ENCODE measurements around the gene GRIPAP1. TPM values are rescaled to one million over a fixed set of nuclear protein-coding genes. Genes with fewer than 3 reads are reported as not detected.

Gene GRIPAP1
- total and polyA plus RNA-seq, 2 donors (not counting 3 experiments of a cell fraction or from before 2014, with no cell fraction given): 25.3 to 49.4 TPM

DNA sequence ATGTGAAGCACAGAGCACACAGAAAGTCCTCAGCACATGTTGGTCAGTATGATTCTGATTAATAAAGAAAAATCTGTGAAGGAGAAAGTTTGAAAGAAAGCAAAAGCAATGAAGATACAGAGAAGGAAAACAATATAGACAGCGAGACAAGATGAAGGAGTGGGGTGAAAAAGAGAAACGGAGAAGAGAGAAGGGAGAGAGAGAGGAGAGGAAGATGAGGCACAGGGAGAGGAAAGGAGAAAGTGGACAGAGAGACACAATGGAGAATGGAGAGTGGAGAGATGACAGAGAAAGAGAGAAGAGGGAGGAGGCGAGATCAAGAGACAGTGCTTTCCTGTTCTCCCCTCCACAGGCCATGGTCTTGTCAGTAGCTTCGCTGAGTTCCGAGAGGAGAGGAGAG is 26.5 kb downstream of the GRIPAP1 start:
- dilution Hi-C loops (cut with MboI; ENCODE audit: extremely low pct_ligation_motif_present, low sequenced_read_pairs): no loop called here
- intact Hi-C loops (cut with micrococcal nuclease): no loop called here
- H3K36me3 ChIP-seq (ENCODE audit: control insufficient read depth in 2 of 2, extremely low read depth in 1 of 2, insufficient read depth in 2 of 2, low read length in 2 of 2): peaks cover 0 to 19% of the 10 kb centered on the region in 2 experiments
- no peaks in the 10 kb centered on the region for H4K20me1 ChIP-seq (replicated peaks; ENCODE audit: control insufficient read depth, extremely low read depth, insufficient read depth, low read length)
- H2AFZ ChIP-seq (ENCODE audit: low read depth, low read length): no peak overlapping the region
- no peaks in the 10 kb centered on the region for H3K79me2 ChIP-seq (ENCODE audit: control insufficient read depth, insufficient read depth, low read length)
- no peaks in the 10 kb centered on the region for H3K9me3 ChIP-seq (replicated peaks; ENCODE audit: control insufficient read depth, insufficient read depth, low read length)
- no peak overlapping the region for H3K9ac ChIP-seq (replicated peaks; ENCODE audit: extremely low read depth, insufficient read depth, low read length)
- no peaks in the 10 kb centered on the region for H3K9me1 ChIP-seq (replicated peaks; ENCODE audit: control insufficient read depth, extremely low read depth, insufficient read depth, low read length)
- no peaks in the 10 kb centered on the region for H3K27me3 ChIP-seq (ENCODE audit: control insufficient read depth in 2 of 2, insufficient read depth in 2 of 2, low read length in 2 of 2)
- no TSS peak for BruUV-seq (replicated peaks)
- H3K4me3 ChIP-seq (replicated peaks in 1 of 3; ENCODE audit: insufficient read depth in 1 of 3, low read depth in 1 of 3, low read length in 3 of 3): no peak overlapping the region
- FAIRE-seq (no peak), DNase-seq (ENCODE audit: low read depth, low spot score) (no peak)
- CTCF ChIA-PET: no interaction called here
- POLR2A ChIA-PET: no interaction called here
- no peak for TF ChIP-seq GATA2 (IDR thresholded peaks at IDR 0.05; ENCODE audit: insufficient read depth, insufficient read length, low read depth, low read length)
- no peak overlapping the region for H3K27ac ChIP-seq (ENCODE audit: insufficient read depth, low read depth, low read length)
- peaks cover 3% of the 10 kb centered on the region for H3K4me1 ChIP-seq (ENCODE audit: control insufficient read depth, extremely low read depth, insufficient read depth, low read length)
- no peak overlapping the region for H3K4me2 ChIP-seq (ENCODE audit: insufficient read depth, low read length)

GRCh38 chrX:48975041-48975440 is 27.0 kb downstream of the GRIPAP1 start:
- Histone ChIP-seq H3K27me3 (ENCODE audit: control insufficient read depth in 2 of 2, insufficient read depth in 2 of 2, low read length in 2 of 2) (no peaks in the 10 kb centered on the region), H3K9ac (replicated peaks; ENCODE audit: extremely low read depth, insufficient read depth, low read length) (no peak overlapping the region), H3K9me1 (replicated peaks; ENCODE audit: control insufficient read depth, extremely low read depth, insufficient read depth, low read length) (no peaks in the 10 kb centered on the region), H3K27ac (ENCODE audit: insufficient read depth, low read depth, low read length) (no peak overlapping the region), H3K4me3 (replicated peaks in 1 of 3; ENCODE audit: insufficient read depth in 1 of 3, low read depth in 1 of 3, low read length in 3 of 3) (no peak overlapping the region), H3K36me3 (ENCODE audit: control insufficient read depth in 2 of 2, extremely low read depth in 1 of 2, insufficient read depth in 2 of 2, low read length in 2 of 2) (peaks cover 0 to 19% of the 10 kb centered on the region in 2 experiments), H3K79me2 (ENCODE audit: control insufficient read depth, insufficient read depth, low read length) (no peaks in the 10 kb centered on the region), H3K4me2 (ENCODE audit: insufficient read depth, low read length) (no peak overlapping the region), H3K4me1 (ENCODE audit: control insufficient read depth, extremely low read depth, insufficient read depth, low read length) (peaks cover 3% of the 10 kb centered on the region), H3K9me3 (replicated peaks; ENCODE audit: control insufficient read depth, insufficient read depth, low read length) (no peaks in the 10 kb centered on the region), H2AFZ (ENCODE audit: low read depth, low read length) (no peak overlapping the region), H4K20me1 (replicated peaks; ENCODE audit: control insufficient read depth, extremely low read depth, insufficient read depth, low read length) (no peaks in the 10 kb centered on the region)
- ChIA-PET CTCF (no interaction called here), POLR2A (no interaction called here)
- no peak for DNase-seq (ENCODE audit: low read depth, low spot score)
- TF ChIP-seq JUN (IDR thresholded peaks at IDR 0.05; ENCODE audit: borderline replicate concordance, insufficient read depth, insufficient read length, low read depth): no peak
- intact Hi-C loops (cut with micrococcal nuclease): no loop called here
- BruUV-seq (replicated peaks): no TSS peak
- dilution Hi-C loops (cut with MboI; ENCODE audit: extremely low pct_ligation_motif_present, low sequenced_read_pairs): no loop called here
- FAIRE-seq: no peak

Measured in endothelial cell of umbilical vein (primary cell).